HG03103 (cell line): ENCODE results near the gene C19orf73.

ENCODE experiments used
- ATAC-seq: cut with Tn5 transposase; IDR thresholded peaks from one replicate; pipeline ENCODE4 v1.9.1; 2021; ENCODE audit warnings: low read depth; ENCODE audit not compliant: unreplicated experiment

The C19orf73 gene

GRCh38 chr19:49071860-49072547 is 46.9 kb downstream of the C19orf73 start:
- ATAC-seq: no peak

DNA sequence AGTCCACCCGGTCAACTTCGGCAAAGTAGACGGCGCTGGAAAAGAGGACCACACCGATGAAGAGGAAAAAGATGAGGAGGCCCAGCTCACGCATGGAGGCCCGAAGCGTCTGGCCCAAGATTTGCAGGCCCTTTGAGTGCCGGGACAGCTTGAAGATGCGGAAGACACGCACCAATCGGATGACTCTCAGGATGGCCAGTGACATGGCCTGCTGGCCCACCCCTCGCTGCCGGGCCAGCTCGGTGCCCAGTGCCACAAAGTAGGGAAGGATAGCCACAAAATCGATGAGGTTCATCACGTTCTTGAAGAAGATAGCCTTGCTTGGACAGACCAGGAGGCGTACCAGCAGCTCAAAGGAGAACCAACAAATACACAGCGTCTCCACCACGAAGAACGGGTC is 48.5 kb downstream of the C19orf73 start:
- no peak for ATAC-seq

- ATAC-seq: no peak
Observed at GRCh38 chr19:49069026-49069425, 49.9 kb downstream of the C19orf73 start.
